Measurements from ENCODE around the gene CWH43.
"Not testable (repeated sequence)": the region's sequence is repeated elsewhere in the genome, so short reads cannot be mapped to it uniquely, and the experiment has no call there.

The CWH43 gene

GRCh38 chr4:49098034-49098759 lies 112.1 kb downstream of the CWH43 start:
- not testable (repeated sequence) for DNase-seq

GRCh38 chr4:49099831-49100444 lies 113.9 kb downstream of the CWH43 start:
- not testable (repeated sequence) for DNase-seq

DNA sequence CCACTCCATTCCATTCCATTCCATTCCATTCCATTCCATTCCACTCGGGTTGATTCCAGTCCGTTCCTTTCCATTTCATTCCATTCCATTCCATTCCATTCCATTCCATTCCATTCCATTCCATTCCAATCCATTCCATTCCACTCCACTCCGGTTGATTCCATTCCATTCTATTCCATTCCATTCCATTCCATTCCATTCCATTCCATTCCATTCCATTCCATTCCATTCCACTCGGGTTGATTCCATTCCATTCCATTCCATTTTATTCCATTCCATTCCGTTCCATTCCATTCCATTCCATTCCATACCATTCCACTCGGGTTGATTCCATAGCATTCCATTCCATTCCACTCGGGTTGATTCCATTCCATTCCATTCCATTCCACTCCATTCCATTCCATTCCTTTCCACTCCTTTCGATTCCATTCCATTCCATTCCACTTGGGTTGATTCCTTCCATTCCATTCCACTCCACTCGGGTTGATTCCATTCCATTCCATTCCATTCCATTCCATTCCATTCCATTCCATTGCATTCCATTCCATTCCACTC lies 116.3 kb downstream of the CWH43 start:
- DNase-seq: not testable (repeated sequence)

DNA sequence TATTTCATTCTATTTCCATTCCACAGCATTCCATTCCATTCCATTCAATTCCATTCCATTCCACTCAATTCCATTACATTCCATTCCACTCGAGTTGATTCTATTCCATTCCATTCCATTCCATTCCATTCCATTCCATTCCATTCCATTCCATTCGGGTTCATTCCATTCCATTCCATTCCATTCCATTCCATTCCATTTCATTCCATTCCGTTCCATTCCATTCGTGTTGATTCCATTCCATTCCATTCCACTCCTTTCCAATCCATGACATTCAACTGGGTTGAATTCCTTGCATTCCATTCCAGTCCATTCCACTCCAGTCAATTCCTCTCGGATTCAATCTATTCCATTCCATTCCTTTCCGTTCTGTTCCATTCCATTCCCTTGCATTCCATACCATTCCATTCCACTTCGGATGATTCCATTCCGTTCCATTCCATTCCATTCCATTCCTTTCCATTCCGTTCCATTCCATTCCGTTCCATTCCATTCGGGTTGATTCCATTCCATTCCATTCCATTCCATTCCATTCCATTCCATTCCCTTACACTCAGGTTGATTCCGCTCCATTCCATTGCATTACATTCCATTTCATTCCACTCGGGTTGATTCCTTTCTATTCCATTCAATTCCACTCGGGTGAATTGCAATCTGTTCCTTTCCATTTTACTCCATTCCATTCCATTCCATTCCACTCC lies 117.5 kb downstream of the CWH43 start:
- DNase-seq: not testable (repeated sequence)

DNA sequence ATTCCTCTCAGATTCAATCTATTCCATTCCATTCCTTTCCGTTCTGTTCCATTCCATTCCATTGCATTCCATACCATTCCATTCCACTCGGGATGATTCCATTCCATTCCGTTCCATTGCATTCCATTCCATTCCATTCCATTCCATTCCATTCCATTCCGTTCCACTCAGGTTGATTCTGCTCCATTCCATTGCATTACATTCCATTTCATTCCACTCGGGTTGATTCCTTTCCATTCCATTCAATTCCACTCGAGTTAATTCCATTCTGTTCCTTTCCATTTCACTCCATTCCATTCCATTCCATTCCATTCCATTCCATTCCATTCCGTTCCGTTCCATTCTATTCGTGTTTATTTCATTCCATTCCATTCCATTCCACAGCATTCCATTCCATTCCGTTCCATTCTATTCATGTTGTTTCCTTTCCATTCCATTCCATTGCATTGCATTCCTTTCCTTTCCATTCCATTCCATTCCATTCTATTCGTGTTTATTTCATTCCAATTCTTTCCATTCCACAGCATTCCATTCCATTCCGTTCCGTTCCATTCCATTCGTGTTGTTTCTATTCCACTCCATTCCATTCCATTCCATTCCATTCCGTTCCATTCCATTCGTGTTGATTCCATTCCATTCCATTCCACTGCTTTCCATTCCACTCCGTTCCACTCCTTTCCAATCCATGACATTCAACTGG lies 118.3 kb downstream of the CWH43 start:
- not testable (repeated sequence) for DNase-seq

DNA sequence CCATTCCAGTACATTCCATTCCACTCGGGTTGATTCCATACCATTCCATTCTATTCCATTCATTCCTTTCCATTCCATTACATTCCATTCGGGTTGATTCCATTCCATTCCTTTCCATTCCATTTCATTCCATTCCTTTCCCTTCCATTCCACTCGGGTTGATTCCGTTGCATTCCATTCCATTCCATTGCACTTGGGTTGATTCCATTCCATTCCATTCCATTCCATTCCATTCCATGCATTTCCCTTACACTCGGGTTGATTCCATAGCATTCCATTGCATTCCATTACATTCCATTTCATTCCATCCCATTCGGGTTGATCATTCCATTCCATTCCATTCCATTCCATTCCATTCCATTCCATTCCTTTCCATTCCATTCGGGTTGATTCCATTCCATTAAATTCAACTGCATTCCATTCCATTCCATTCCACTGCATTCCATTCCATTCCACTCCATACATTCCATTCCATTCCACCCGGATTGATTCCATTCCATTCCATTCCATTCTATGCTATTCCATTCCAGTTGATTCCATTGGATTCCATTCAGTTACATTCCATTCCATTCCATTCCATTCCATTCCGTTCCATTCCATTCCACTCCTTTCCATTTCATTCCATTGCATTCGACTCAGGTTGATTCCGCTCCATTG lies 119.3 kb downstream of the CWH43 start:
- not testable (repeated sequence) for DNase-seq

DNA sequence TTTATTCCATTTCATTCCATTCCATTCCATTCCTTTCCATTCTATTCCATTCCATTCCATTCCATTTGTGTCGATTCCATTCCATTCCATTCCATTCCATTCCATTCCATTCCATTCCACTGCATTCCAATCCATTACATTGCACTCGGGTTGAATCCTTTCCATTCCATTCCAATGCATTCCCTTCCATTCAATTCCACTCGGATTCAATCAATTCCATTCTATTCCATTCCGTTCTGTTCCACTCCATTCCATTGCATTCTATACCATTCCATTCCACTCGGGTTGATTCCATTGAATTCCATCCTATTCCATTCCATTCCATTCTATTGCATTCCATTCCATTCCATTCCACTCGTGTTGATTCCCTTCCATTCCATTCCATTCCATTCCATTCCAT lies 121.2 kb downstream of the CWH43 start:
- DNase-seq: not testable (repeated sequence)

- DNase-seq: not testable (repeated sequence)
Measured at GRCh38 chr4:49108183-49108978, 122.3 kb downstream of the CWH43 start.

- not testable (repeated sequence) for DNase-seq
Measured at GRCh38 chr4:49109567-49110166, 123.6 kb downstream of the CWH43 start.

DNA sequence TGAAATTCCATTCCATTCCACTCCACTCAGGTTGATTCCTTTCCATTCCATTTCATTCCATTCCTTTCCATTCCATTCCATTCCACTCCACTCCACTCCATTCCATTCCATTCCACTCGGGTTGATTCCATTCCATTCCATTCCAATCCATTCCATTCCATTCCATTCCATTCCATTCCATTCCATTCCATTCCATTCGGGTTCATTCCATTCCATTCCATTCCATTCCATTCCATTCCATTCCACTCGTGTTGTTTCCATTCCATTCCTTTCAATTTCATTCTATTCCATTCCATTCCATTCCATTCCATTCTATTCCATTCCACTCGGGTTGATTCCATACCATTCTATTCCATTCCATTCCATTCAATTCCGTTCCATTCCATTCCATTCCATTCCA lies 124.5 kb downstream of the CWH43 start:
- not testable (repeated sequence) for DNase-seq

All from DMS 273 treated with DMSO at 0.1 percent for 48 hours (cell line).